ENCODE measurements around the gene CISH. TPM values are rescaled to one million over a fixed set of nuclear protein-coding genes. Genes with fewer than 3 reads are reported as not detected.

The CISH gene
- total RNA-seq, 1 experiment from 2014 or later = 0.57 TPM

GRCh38 chr3:50577348-50577747 is 34.2 kb downstream of the CISH start:
- CTCF ChIA-PET = no interaction called here
- no TSS peak for BruUV-seq (replicated peaks)
- no peaks in the 10 kb centered on the region for H3K4me1 ChIP-seq (ENCODE audit: control insufficient read depth, insufficient read depth, low read length)
- POLR2A ChIA-PET = no interaction called here
- no peaks in the 10 kb centered on the region for H3K9me3 ChIP-seq (ENCODE audit: control insufficient read depth, insufficient read depth, low read depth, low read length)
- H3K4me3 ChIP-seq (ENCODE audit: low read depth in 2 of 2, low read length in 2 of 2) = no peak overlapping the region
- no peak for DNase-seq (ENCODE audit: low read depth, low spot score)
- H3K36me3 ChIP-seq (ENCODE audit: control insufficient read depth, insufficient read depth, low read length) = no peaks in the 10 kb centered on the region
- ATAC-seq = no peak
- intact Hi-C loops (cut with micrococcal nuclease; ENCODE audit: unreplicated experiment) = no loop called here
- H3K27me3 ChIP-seq (ENCODE audit: control insufficient read depth, insufficient read depth, low read length) = no peaks in the 10 kb centered on the region
- H3K27ac ChIP-seq (ENCODE audit: low read length) = no peak overlapping the region
- TF ChIP-seq POLR2AphosphoS5 (IDR thresholded peaks at IDR 0.05; ENCODE audit: low read depth, low read length) (no peak), SIN3A (IDR thresholded peaks at IDR 0.05; ENCODE audit: borderline replicate concordance, insufficient read depth, low read depth, low read length) (no peak), CTCF (IDR thresholded peaks at IDR 0.05) (no peak), REST (IDR thresholded peaks at IDR 0.05; ENCODE audit: insufficient read depth in 1 of 2, low read depth in 2 of 2, low read length in 1 of 2) (no peak), TCF7L2 (IDR thresholded peaks at IDR 0.05; ENCODE audit: low read depth, low read length) (no peak)
- in situ Hi-C loops (cut with HindIII; ENCODE audit: low pct_unique_long_range_greater_than_20kb, low sequenced_read_pairs) = no loop called here

GRCh38 chr3:50575372-50575771 is 36.2 kb downstream of the CISH start:
- H3K27ac ChIP-seq (ENCODE audit: low read length) = no peak overlapping the region
- intact Hi-C loops (cut with micrococcal nuclease; ENCODE audit: unreplicated experiment) = no loop called here
- ATAC-seq = no peak

More at GRCh38 chr3:50575372-50575771, 36.2 kb downstream of the CISH start:
- Histone ChIP-seq H3K9me3 (ENCODE audit: control insufficient read depth, insufficient read depth, low read depth, low read length) (no peaks in the 10 kb centered on the region), H3K4me1 (ENCODE audit: control insufficient read depth, insufficient read depth, low read length) (no peaks in the 10 kb centered on the region), H3K4me3 (ENCODE audit: low read depth in 2 of 2, low read length in 2 of 2) (no peak overlapping the region), H3K36me3 (ENCODE audit: control insufficient read depth, insufficient read depth, low read length) (no peaks in the 10 kb centered on the region), H3K27me3 (ENCODE audit: control insufficient read depth, insufficient read depth, low read length) (no peaks in the 10 kb centered on the region)
- BruUV-seq (replicated peaks) = no TSS peak
- ChIA-PET POLR2A (no interaction called here), CTCF (no interaction called here)
- in situ Hi-C loops (cut with HindIII; ENCODE audit: low pct_unique_long_range_greater_than_20kb, low sequenced_read_pairs) = no loop called here
- TF ChIP-seq REST (IDR thresholded peaks at IDR 0.05; ENCODE audit: insufficient read depth in 1 of 2, low read depth in 2 of 2, low read length in 1 of 2) (no peak), POLR2AphosphoS5 (IDR thresholded peaks at IDR 0.05; ENCODE audit: low read depth, low read length) (no peak), TCF7L2 (IDR thresholded peaks at IDR 0.05; ENCODE audit: low read depth, low read length) (no peak), SIN3A (IDR thresholded peaks at IDR 0.05; ENCODE audit: borderline replicate concordance, insufficient read depth, low read depth, low read length) (no peak), CTCF (IDR thresholded peaks at IDR 0.05) (no peak)
- no peak for DNase-seq (ENCODE audit: low read depth, low spot score)
